Memory B cell (primary cell): ENCODE data around the gene TEX29.

ENCODE experiments used
- ATAC-seq: fragments of 150-1000 bp; cut with Tn5 transposase; 2 replicates; pipeline ENCODE4 v1.10.0; 2021; ENCODE audit warnings: low read depth, mild to moderate bottlenecking, moderate library complexity
- DNase-seq, 2 donors: peaks; one replicate each; pipeline ENCODE4 v3.0.0; 2022; ENCODE audit warnings: low spot score in 2 of 2
- H3K27ac Mint-ChIP-seq: one replicate; pipeline ENCODE4 v1.8.0; 2022; ENCODE audit warnings: mild to moderate bottlenecking, moderate library complexity, mixed read lengths
- H3K27me3 Mint-ChIP-seq: one replicate; pipeline ENCODE4 v1.8.0; 2022; ENCODE audit warnings: mixed read lengths
- H3K36me3 Mint-ChIP-seq: one replicate; pipeline ENCODE4 v1.8.0; 2022; ENCODE audit warnings: mild to moderate bottlenecking, mixed read lengths
- H3K4me1 Mint-ChIP-seq: one replicate; pipeline ENCODE4 v1.8.0; 2022; ENCODE audit warnings: mixed read lengths
- H3K4me3 Mint-ChIP-seq: one replicate; pipeline ENCODE4 v1.8.0; 2022; ENCODE audit warnings: mild to moderate bottlenecking, moderate library complexity, mixed read lengths
- H3K9me3 Mint-ChIP-seq: one replicate; pipeline ENCODE4 v1.8.0; 2022; ENCODE audit warnings: mixed read lengths

Gene TEX29

DNA sequence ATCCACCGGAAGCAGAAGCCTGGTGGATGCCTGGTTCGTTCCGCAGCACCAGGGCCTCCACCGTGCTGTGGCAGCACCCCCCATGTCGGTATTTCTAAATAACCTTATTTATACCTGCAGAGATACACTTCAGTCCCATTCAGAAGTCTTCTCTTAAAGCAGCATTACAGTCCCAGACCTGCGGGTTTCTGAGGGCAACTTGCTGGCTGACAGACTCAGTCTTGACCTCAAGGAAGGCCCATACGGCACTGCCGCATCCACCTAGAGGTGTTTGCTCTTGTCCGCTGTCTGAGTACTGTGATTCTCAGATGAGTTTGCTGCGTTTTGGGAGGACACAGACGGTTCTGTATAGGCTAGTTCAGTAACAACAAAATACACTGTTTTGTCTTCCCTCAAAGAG lies 16.9 kb upstream of the TEX29 start:
- peaks cover 10% of the 10 kb centered on the region for H3K4me1 Mint-ChIP-seq
- no peak for ATAC-seq
- H3K27me3 Mint-ChIP-seq = no peaks in the 10 kb centered on the region
- H3K27ac Mint-ChIP-seq = peak overlapping the region; percentile 83
- no peak for DNase-seq
- H3K9me3 Mint-ChIP-seq = no peaks in the 10 kb centered on the region
- H3K36me3 Mint-ChIP-seq = peaks cover 50% of the 10 kb centered on the region
- no peak overlapping the region for H3K4me3 Mint-ChIP-seq

DNA sequence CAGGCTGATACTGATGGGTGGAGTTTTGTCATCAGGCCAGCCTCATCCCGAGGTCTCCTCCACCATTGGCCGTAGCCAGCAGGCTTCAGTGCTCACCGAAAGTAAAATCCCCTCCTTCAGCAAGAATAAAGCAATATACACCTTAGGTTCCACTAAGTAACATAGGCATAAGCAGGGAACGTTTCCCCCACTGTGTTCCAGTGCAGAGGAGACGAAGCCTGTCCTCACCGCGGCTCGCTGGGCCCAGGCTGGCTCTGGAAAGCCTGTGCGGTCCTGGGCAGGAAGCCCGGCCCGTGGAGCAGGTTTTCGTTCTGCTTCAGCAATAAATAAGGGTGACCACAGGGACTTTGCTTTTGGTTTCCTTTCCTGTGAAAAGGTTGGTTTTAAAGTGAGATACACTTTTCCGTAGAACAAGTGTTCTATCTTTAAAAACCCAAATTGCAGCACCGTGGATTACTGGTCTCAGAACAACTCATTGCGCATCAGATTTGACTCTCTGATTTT lies 16.3 kb upstream of the TEX29 start:
- Mint-ChIP-seq H3K27me3 (no peaks in the 10 kb centered on the region), H3K9me3 (no peaks in the 10 kb centered on the region), H3K27ac (peak overlapping the region; percentile 83), H3K4me1 (peaks cover 10% of the 10 kb centered on the region), H3K4me3 (no peak overlapping the region), H3K36me3 (peaks cover 53% of the 10 kb centered on the region)
- ATAC-seq (peak; percentile 41), DNase-seq (no peak)

DNA sequence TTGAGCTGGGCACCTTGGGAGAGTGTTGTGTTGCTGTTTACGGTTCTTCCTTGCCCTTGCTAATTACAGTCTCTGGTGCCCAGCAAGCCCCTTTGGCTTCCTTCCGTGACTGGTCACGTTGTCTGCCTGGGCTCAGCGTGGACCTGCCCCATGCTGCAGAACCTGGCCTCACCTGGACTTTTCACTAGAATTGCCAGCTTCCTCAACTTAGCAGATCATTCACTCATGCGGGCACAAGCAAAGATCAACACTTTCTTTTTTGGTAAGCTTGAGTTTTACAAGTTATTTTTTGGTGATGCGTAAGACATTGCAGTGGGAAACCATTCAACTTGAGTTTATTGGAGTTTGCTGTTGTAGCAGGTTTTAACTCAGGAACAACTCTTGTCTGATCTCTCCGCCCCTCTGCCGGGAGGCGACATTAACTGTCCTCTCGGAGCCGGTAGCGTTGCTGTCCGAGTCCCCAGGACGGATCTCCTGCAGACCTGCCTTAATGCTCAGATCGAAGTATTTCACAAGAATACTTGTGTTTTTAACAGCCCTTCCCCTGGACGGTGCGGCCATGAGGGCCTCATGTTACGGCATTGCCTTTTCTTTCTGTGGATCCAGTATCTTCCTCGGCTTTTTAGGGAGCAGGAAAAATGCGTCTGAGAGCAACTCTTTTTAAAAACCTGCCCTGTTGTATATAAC lies 15.7 kb upstream of the TEX29 start:
- no peaks in the 10 kb centered on the region for H3K27me3 Mint-ChIP-seq
- H3K9me3 Mint-ChIP-seq = no peaks in the 10 kb centered on the region
- H3K4me1 Mint-ChIP-seq = peaks cover 10% of the 10 kb centered on the region
- no peak for DNase-seq
- ATAC-seq = no peak
- H3K36me3 Mint-ChIP-seq = peaks cover 56% of the 10 kb centered on the region
- no peak overlapping the region for H3K4me3 Mint-ChIP-seq
- peak overlapping the region; percentile 83 for H3K27ac Mint-ChIP-seq

DNA sequence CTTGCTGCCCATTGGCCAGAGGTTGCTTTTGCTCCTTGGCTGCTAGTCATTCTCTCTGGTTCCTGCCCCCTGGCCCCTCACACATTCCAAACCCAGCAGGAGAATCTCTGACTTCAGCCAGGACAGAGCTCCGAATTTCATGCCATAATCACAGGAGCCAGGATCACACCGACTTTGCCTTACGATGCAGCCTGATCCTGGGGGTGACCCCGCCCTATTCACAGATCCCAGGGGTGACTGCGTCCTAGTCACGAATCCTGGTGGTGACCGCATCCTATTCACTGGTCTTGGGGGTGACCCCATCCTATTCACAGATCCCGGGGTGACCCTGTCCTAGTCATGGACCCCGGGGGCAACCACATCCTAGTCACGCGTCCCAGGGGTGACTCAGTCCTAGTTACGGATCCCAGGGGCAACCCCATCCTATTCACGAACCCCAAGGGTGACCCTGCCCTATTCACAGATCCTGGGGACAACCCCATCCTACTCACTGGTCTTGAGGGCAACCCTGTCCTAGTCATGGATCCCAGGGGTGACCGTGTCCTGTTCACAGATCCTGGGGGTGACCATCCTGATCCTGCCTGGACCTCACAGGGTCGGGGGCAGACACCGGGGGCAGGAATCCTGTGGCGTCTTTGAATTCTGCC lies 7.4 kb upstream of the TEX29 start:
- Mint-ChIP-seq H3K27ac (no peak overlapping the region), H3K36me3 (peaks cover 50% of the 10 kb centered on the region), H3K4me3 (no peak overlapping the region), H3K9me3 (peaks cover 12% of the 10 kb centered on the region), H3K27me3 (no peaks in the 10 kb centered on the region), H3K4me1 (peaks cover 6% of the 10 kb centered on the region)
- DNase-seq (no peak), ATAC-seq (no peak)

DNA sequence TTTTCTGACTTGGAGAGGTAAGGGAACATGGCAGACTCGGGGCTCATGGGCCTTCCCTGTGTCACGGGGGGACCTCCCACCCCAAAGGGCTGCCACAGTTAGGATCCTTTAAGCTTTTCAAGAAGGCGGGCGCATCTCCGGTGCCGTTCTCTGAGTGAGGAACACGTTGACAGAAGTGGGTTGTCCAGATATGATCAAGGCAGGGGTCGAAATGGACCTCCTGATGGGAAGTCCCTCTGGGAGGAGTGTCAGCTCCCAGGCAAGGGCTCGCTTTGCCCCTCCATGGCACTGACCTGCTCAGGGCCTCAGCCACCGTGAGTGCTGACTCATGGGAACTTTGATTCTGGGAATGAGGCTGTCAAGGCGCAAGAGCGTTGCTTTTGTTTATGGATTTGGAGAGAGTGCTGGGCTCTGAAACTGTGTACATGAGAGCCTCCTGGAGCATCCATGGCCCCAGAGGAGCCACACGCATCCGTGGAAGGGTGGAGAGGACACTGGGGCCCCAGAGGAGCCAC lies 6.5 kb upstream of the TEX29 start:
- Mint-ChIP-seq H3K27ac (no peak overlapping the region), H3K27me3 (no peaks in the 10 kb centered on the region), H3K9me3 (peaks cover 12% of the 10 kb centered on the region), H3K36me3 (peaks cover 44% of the 10 kb centered on the region), H3K4me1 (peaks cover 6% of the 10 kb centered on the region), H3K4me3 (no peak overlapping the region)
- no peak for ATAC-seq
- no peak for DNase-seq

DNA sequence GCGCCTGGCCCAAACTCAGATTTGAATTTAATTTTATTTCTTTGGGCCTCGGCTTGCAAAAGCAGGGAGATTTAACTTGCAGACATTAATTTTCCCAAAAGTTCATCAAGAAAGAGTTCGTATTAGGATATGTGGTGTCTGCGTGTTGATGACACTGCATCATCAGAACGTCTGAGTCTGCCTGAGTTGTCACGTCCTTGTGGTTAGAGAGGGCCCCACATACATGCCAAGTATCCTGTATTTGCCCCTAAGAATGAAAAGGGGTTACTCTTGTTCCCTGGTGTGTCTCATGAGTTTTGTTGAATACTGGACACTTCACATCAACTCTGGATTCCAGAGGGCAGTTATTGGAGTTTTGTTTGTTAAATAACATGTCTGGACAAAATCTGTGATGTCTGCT lies 5.6 kb upstream of the TEX29 start:
- DNase-seq (no peak), ATAC-seq (no peak)
- no peak overlapping the region for H3K4me3 Mint-ChIP-seq
- peaks cover 5% of the 10 kb centered on the region for H3K4me1 Mint-ChIP-seq
- H3K36me3 Mint-ChIP-seq = peaks cover 40% of the 10 kb centered on the region
- H3K27ac Mint-ChIP-seq = no peak overlapping the region
- no peaks in the 10 kb centered on the region for H3K27me3 Mint-ChIP-seq
- peaks cover 11% of the 10 kb centered on the region for H3K9me3 Mint-ChIP-seq

DNA sequence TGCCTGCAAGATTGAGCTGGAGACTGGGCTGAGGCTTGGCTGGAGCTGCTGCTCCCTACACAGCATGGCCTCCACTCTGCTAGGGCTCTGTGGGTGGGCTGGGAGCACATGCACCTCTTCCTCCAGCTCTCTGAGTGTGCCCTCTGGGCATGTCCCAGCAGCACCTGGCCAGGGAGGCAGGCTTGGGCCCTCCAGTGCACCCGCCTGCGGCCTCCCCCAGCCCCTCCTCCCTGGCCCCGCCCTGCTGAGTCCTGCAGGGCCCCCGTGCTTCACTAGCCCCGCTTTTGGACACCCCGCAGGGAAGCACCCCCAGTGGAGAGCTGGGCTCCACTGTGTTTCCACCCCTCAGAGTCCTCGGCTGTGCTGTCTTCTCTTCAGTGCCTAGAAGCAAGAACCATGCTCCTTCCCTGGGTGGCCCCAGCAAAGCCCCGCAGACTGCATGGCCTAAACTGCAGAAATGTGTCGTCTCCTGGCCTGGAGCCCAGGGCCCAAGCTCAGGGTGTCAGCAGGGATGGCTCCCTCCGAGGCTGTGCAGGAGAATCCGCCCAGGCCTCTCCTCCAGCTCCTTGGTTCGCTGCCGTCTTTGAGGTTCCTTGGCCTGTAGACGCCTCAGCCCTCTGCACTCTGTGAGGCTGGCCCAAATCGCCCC lies 5.0 kb upstream of the TEX29 start:
- H3K4me1 Mint-ChIP-seq = no peaks in the 10 kb centered on the region
- no peak overlapping the region for H3K4me3 Mint-ChIP-seq
- no peak for ATAC-seq
- no peaks in the 10 kb centered on the region for H3K27me3 Mint-ChIP-seq
- no peak overlapping the region for H3K27ac Mint-ChIP-seq
- DNase-seq = no peak
- H3K9me3 Mint-ChIP-seq = peaks cover 5% of the 10 kb centered on the region
- H3K36me3 Mint-ChIP-seq = peaks cover 34% of the 10 kb centered on the region

DNA sequence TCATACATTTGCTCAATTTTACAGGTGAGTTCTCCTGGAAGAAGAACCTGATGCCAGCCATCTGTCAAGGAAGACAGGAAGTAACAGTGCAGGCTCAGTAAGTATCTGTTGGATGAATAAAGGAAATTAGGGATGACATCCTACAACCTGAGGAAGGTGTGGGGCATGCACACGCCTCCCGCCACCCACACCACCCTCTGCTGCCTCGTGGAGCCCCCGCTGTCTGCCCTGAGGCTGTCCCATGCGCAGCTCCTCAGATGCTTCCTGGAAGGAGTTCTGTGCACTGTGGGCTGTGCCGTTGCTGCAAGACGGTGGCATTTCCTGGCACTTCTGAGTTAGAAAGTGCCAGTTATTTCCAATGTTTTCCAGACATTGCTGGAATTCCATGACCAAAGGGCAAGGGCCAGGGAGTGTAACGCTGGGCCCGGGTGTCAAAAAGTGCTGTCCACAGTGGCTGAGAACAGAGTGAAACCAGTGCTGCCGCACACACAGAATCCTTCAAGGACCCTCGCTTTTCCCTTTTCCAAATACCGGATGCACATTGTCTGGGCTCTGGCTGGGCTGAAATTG lies 4.2 kb upstream of the TEX29 start:
- Mint-ChIP-seq H3K36me3 (peaks cover 26% of the 10 kb centered on the region), H3K4me1 (no peaks in the 10 kb centered on the region), H3K4me3 (no peak overlapping the region), H3K9me3 (peaks cover 2% of the 10 kb centered on the region), H3K27me3 (no peaks in the 10 kb centered on the region), H3K27ac (no peak overlapping the region)
- DNase-seq (no peak), ATAC-seq (no peak)

DNA sequence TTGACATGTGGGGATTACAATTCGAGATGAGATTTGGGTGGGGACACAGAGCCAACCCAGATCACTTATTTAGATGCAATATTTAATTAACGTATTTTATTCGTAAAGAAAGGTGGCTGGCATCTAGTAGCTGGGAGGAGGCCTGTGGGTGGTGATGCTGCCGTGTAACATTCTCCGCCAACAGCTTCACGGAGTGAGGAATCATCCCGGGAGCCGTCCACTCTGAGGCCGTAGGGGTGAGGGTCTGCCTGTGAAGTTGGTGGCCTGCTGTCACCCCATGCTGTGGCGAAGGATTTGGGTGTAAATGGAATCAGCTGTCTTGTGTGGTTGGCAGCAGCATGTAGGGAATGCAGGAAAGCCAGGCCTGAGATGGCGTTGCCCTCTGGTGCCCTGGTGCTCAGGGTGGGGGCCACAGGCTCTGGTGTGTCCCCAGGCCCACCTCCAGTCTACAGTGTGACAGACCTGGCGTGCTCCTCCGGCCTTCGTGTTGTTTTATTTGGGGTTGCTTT lies 3.3 kb upstream of the TEX29 start:
- Mint-ChIP-seq H3K27me3 (no peaks in the 10 kb centered on the region), H3K36me3 (peaks cover 22% of the 10 kb centered on the region), H3K4me3 (no peak overlapping the region), H3K4me1 (no peaks in the 10 kb centered on the region), H3K27ac (no peak overlapping the region), H3K9me3 (peaks cover 2% of the 10 kb centered on the region)
- ATAC-seq (no peak), DNase-seq (no peak)

DNA sequence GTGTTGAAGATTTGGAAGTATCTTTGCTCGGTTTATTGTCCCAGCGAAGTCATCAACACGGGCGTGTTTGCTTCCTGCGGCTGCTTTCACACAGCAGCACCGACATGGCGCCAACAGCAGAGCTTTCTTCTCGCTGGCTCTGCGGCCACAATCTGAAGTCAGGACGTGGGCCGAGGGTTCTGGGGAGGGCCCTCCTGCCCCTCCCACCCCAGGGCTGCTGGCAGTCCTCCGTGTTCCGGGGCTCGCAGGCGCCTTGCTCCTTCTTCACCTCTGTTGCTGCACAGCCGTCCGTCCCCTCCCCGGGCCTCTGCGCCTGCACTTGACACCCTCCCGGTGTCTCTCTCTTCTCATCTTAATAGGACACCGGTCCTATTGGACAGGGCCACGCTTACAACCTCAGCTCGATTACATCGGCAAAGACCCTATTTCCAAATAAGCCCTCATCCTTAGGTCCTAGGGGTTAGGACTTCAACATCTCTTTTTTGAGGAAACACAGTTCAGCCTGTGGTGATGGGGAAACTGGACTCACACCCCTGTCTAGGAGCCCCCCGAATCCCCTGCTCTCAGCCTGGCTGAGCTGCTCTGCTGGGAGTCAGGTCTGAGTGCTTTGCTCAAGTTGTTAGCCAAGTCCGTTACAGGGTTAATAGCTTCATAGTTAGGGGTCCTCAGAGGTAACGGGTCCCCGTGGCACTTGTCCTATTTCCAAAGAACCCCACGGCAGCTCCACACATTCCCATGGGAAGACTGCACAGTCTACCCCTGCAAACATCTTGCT lies 2.7 kb upstream of the TEX29 start:
- DNase-seq = no peak
- Mint-ChIP-seq H3K27ac (no peak overlapping the region), H3K27me3 (no peaks in the 10 kb centered on the region), H3K4me1 (no peaks in the 10 kb centered on the region), H3K36me3 (peaks cover 20% of the 10 kb centered on the region), H3K9me3 (peaks cover 2% of the 10 kb centered on the region), H3K4me3 (no peak overlapping the region)
- ATAC-seq = no peak

DNA sequence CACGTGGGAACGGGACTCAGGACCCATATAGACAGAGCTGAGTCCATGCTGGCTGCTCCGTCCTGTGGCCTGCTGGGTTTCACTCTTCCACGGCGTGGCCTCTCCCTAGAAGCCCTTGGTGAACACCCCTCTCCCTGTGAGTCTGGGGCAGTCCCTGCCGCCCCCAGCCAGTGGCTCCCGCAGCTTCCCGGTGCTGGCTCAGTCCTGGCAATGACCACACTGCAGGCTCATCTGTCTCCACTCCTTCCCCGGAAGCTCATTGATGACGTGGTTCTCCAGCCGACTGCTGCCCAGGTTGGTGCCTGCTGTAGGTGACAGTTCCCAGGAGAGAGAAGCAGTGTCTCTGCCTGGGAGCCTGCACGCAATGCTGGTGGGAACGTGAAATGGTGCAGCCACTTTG lies 2.1 kb upstream of the TEX29 start:
- no peaks in the 10 kb centered on the region for H3K27me3 Mint-ChIP-seq
- peaks cover 14% of the 10 kb centered on the region for H3K36me3 Mint-ChIP-seq
- DNase-seq = no peak
- no peak overlapping the region for H3K4me3 Mint-ChIP-seq
- H3K4me1 Mint-ChIP-seq = no peaks in the 10 kb centered on the region
- no peaks in the 10 kb centered on the region for H3K9me3 Mint-ChIP-seq
- ATAC-seq = no peak
- H3K27ac Mint-ChIP-seq = no peak overlapping the region

DNA sequence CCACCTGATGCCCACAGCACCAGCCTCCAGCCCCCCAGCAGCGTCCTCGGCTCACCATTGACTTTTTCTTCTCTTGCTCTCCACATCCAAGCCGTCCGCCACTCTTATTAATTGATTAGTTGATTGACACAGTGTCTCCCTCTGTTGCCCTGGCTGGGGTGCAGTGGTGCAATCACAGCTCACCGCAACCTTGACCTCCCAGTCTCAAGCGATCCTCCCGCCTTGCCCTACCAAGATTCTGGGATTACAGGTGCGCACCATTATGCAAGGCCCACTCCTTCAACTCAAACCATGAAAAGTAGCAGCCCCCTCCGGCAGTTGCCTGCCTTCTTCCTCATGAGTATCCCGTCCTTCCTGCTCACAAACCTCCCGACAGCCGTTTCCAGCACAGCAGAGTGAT lies 921 bp upstream of the TEX29 start:
- Mint-ChIP-seq H3K36me3 (peaks cover 14% of the 10 kb centered on the region), H3K27ac (no peak overlapping the region), H3K27me3 (no peaks in the 10 kb centered on the region), H3K4me3 (no peak overlapping the region), H3K4me1 (no peaks in the 10 kb centered on the region), H3K9me3 (no peaks in the 10 kb centered on the region)
- ATAC-seq = no peak
- DNase-seq = no peak

DNA sequence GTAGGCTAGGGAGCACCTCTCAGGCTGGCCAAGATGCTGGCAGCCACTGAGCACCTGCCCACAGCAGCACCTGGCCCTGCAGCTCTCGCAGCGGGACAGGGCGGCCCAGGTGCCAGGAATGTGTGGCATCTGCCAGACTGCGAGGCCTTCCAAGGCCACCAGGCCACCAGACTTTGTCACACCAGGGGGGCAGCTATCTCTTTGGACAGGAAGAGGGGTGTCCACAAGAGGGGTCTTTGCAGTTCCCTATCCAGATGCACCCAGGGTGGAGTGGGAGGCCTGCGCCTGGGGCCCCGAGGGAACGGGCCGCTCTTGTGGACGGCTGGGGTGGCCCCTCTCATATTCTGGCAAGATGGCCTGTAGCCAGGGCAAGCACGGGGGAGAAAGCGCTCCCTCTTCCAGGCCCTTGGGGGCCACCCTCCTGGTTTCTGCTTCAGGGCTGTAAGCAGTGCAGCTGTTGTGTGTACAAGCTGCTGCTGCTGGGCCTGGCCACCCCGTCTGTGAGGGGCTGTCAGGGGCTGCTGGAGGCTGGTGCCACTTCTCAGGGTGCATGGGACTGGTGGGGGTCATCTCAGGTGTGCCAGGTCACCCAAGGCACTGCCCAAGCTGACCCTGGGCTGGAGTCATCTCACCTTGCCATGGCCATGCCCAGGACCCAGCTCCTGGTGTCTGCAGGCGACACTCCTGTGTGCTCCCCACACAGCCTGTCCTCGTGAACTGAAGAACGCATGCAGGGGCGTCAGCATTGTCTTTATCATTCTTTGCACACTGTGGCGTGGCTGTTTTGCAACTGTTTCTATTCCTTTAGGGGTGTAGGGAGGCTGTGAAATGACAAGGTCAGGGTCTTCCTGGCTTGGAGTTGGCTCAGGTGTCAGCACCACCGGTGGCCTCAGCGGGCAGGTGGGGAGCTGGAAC lies 1.8 kb downstream of the TEX29 start:
- Mint-ChIP-seq H3K4me3 (no peak overlapping the region), H3K27ac (no peak overlapping the region), H3K4me1 (no peaks in the 10 kb centered on the region), H3K36me3 (peaks cover 5% of the 10 kb centered on the region), H3K9me3 (no peaks in the 10 kb centered on the region), H3K27me3 (no peaks in the 10 kb centered on the region)
- ATAC-seq = no peak
- DNase-seq = no peak
